Measurements from ENCODE around the gene HERC6. TPM values are rescaled to one million over a fixed set of nuclear protein-coding genes. Genes with fewer than 3 reads are reported as not detected.
"Not testable (repeated sequence)": the region's sequence is repeated elsewhere in the genome, so short reads cannot be mapped to it uniquely, and the experiment has no call there.

Gene HERC6
- total RNA-seq, 1 donor from 2014 or later: 15.8 TPM

- no peak for TF ChIP-seq CTCF (IDR thresholded peaks at IDR 0.05)
- ATAC-seq (peak; percentile 44 to 53), DNase-seq (no peak)
Measured at GRCh38 chr4:88442689-88443191, 64.1 kb downstream of the HERC6 start.

GRCh38 chr4:88443486-88443885 is 64.8 kb downstream of the HERC6 start:
- peaks cover 10% of the 10 kb centered on the region for H3K36me3 ChIP-seq
- H3K27ac ChIP-seq: no peak overlapping the region
- H3K9me3 ChIP-seq: no peaks in the 10 kb centered on the region
- no peak for TF ChIP-seq CTCF (IDR thresholded peaks at IDR 0.05)
- ATAC-seq: no peak
- H3K27me3 ChIP-seq (ENCODE audit: low read depth): no peaks in the 10 kb centered on the region
- no peak overlapping the region for H3K4me3 ChIP-seq
- intact Hi-C loops (cut with DNase I): no loop called here
- H3K4me1 ChIP-seq: no peaks in the 10 kb centered on the region
- DNase-seq: no peak

More at GRCh38 chr4:88442689-88443191, 64.1 kb downstream of the HERC6 start:
- Histone ChIP-seq H3K27ac (no peak overlapping the region), H3K36me3 (peaks cover 10% of the 10 kb centered on the region), H3K27me3 (ENCODE audit: low read depth) (no peaks in the 10 kb centered on the region), H3K4me3 (no peak overlapping the region), H3K4me1 (no peaks in the 10 kb centered on the region), H3K9me3 (no peaks in the 10 kb centered on the region)
- intact Hi-C loops (cut with DNase I): no loop called here

- ATAC-seq (no peak), DNase-seq (no peak)
- intact Hi-C loops (cut with DNase I): no loop called here
- Histone ChIP-seq H3K27me3 (ENCODE audit: low read depth) (no peaks in the 10 kb centered on the region), H3K36me3 (peaks cover 7% of the 10 kb centered on the region), H3K9me3 (no peaks in the 10 kb centered on the region), H3K4me1 (no peaks in the 10 kb centered on the region), H3K4me3 (no peak overlapping the region), H3K27ac (no peak overlapping the region)
- TF ChIP-seq CTCF (IDR thresholded peaks at IDR 0.05): no peak
Measured at GRCh38 chr4:88445252-88445651, 66.6 kb downstream of the HERC6 start.

GRCh38 chr4:88446124-88446523 is 67.5 kb downstream of the HERC6 start:
- Histone ChIP-seq H3K4me3 (no peak overlapping the region), H3K9me3 (no peaks in the 10 kb centered on the region), H3K27ac (no peak overlapping the region), H3K4me1 (no peaks in the 10 kb centered on the region), H3K27me3 (ENCODE audit: low read depth) (no peaks in the 10 kb centered on the region), H3K36me3 (peaks cover 7% of the 10 kb centered on the region)
- no peak for TF ChIP-seq CTCF (IDR thresholded peaks at IDR 0.05)
- intact Hi-C loops (cut with DNase I): no loop called here
- no peak for DNase-seq
- ATAC-seq: no peak

GRCh38 chr4:88447371-88448095 is 68.9 kb downstream of the HERC6 start:
- H3K27ac ChIP-seq: no peak overlapping the region
- H3K4me1 ChIP-seq: no peaks in the 10 kb centered on the region
- no peak overlapping the region for H3K4me3 ChIP-seq
- intact Hi-C loops (cut with DNase I): no loop called here
- no peaks in the 10 kb centered on the region for H3K27me3 ChIP-seq (ENCODE audit: low read depth)
- ATAC-seq (no peak), DNase-seq (no peak)
- TF ChIP-seq CTCF (IDR thresholded peaks at IDR 0.05): no peak
- H3K9me3 ChIP-seq: no peaks in the 10 kb centered on the region
- H3K36me3 ChIP-seq: peaks cover 3% of the 10 kb centered on the region

- H3K4me3 ChIP-seq; ATAC-seq; H3K4me1 ChIP-seq; intact Hi-C loops (cut with DNase I); H3K36me3 ChIP-seq; DNase-seq; H3K27ac ChIP-seq; H3K27me3 ChIP-seq (ENCODE audit: low read depth); H3K9me3 ChIP-seq: not testable (repeated sequence)
Measured at GRCh38 chr4:88448211-88448765, 69.6 kb downstream of the HERC6 start.

All from lower lobe of right lung (tissue), 2 donors.